Keratinocyte (primary cell): Measurements from ENCODE around the gene RBM18.

ENCODE experiments used
- CTCF ChIP-seq, 3 experiments: IDR thresholded peaks in 1 of 3; conservative IDR thresholded peaks in 1 of 3; optimal IDR thresholded peaks in 1 of 3; 2 replicates in 2 of 3; 3 replicates in 1 of 3; pipeline versions ENCODE3 to v1.5.1; 2011; ENCODE audit warnings: low read length in 3 of 3, mild to moderate bottlenecking in 3 of 3, moderate library complexity in 2 of 3, control low read depth in 1 of 3, inconsistent platforms in 1 of 3; ENCODE audit not compliant: insufficient read depth in 2 of 3; ENCODE audit errors: extremely low read depth in 1 of 3
- EZH2 ChIP-seq: IDR thresholded peaks from one replicate; pipeline ENCODE4 v1.6.1; 2012; ENCODE audit warnings: inconsistent platforms, mild to moderate bottlenecking, low read length, moderate library complexity

- TF ChIP-seq CTCF (optimal IDR thresholded peaks at IDR 0.05 in 1 of 3, IDR thresholded peaks at IDR 0.05 in 1 of 3, conservative IDR thresholded peaks at IDR 0.05 in 1 of 3; ENCODE audit: extremely low read depth in 1 of 3, insufficient read depth in 2 of 3, low read length in 3 of 3) (no peak), EZH2 (no peak)
These were observed 32.9 kb upstream of the RBM18 start for GRCh38 chr9:122297512-122297911.
